Measurements from ENCODE around the gene RGS18. TPM values are rescaled to one million over a fixed set of nuclear protein-coding genes. Genes with fewer than 3 reads are reported as not detected.

The RGS18 gene
- total and polyA plus RNA-seq, 2 donors (not counting 1 experiment from before 2014, with no cell fraction given) = 0.09 TPM; not detected in 1

DNA sequence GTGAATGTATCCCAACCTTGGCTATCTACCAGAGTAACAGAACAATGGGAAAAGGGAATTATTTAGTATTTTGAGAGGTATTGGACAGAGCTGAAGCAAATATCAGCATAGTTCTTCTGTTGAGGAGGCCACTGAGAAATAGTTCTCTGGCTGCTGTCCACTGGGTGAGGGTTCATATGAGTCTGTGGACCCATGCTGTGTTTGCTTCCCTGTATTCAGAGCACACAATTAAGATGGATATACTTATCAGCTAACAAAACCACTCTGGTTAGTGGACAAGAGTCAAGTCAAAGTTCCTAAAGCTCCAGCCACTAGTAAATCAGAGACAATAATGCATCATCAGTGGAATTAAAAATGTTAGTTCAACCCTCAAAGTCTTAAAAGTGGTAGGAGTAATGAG lies 66.1 kb downstream of the RGS18 start:
- H3K4me3 Mint-ChIP-seq = no peak overlapping the region
- TF ChIP-seq, protein P1, sequence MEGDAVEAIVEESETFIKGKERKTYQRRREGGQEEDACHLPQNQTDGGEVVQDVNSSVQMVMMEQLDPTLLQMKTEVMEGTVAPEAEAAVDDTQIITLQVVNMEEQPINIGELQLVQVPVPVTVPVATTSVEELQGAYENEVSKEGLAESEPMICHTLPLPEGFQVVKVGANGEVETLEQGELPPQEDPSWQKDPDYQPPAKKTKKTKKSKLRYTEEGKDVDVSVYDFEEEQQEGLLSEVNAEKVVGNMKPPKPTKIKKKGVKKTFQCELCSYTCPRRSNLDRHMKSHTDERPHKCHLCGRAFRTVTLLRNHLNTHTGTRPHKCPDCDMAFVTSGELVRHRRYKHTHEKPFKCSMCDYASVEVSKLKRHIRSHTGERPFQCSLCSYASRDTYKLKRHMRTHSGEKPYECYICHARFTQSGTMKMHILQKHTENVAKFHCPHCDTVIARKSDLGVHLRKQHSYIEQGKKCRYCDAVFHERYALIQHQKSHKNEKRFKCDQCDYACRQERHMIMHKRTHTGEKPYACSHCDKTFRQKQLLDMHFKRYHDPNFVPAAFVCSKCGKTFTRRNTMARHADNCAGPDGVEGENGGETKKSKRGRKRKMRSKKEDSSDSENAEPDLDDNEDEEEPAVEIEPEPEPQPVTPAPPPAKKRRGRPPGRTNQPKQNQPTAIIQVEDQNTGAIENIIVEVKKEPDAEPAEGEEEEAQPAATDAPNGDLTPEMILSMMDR (IDR thresholded peaks at IDR 0.05) = no peak
- no peak for TF ChIP-seq EZH2 (IDR thresholded peaks at IDR 0.05; ENCODE audit: borderline replicate concordance, insufficient read depth, low read depth, low read length, poor library complexity, severe bottlenecking)
- H3K27me3 Mint-ChIP-seq = no peaks in the 10 kb centered on the region
- Histone ChIP-seq H3K79me2 (ENCODE audit: control insufficient read depth, insufficient read depth, low read length) (no peaks in the 10 kb centered on the region), H2AFZ (ENCODE audit: insufficient read depth, low read depth, low read length, poor library complexity, severe bottlenecking) (no peak overlapping the region), H3K36me3 (replicated peaks in 1 of 2; ENCODE audit: control extremely low read depth in 1 of 2, control insufficient read depth in 1 of 2, extremely low read depth in 1 of 2, insufficient read depth in 2 of 2, low read length in 1 of 2) (no peaks in the 10 kb centered on the region), H3K4me3 (ENCODE audit: control extremely low read depth in 1 of 5, extremely low read depth in 1 of 5, insufficient read depth in 1 of 5, low read depth in 2 of 5, low read length in 4 of 5) (no peak overlapping the region), H3K27ac (ENCODE audit: low read length in 2 of 2) (no peak overlapping the region), H3K4me1 (ENCODE audit: control insufficient read depth in 2 of 2, insufficient read depth in 2 of 2, low read length in 2 of 2) (no peaks in the 10 kb centered on the region), H3K4me2 (replicated peaks; ENCODE audit: low read depth, low read length, poor library complexity, severe bottlenecking) (no peak overlapping the region), H3K9me3 (ENCODE audit: control extremely low read depth in 1 of 3, control insufficient read depth in 2 of 3, insufficient read depth in 1 of 3, low read length in 2 of 3) (peaks cover 0 to 2% (median 0%) of the 10 kb centered on the region in 3 donors), H4K20me1 (ENCODE audit: control insufficient read depth, insufficient read depth, low read length, poor library complexity, severe bottlenecking) (no peaks in the 10 kb centered on the region), H3K9ac (ENCODE audit: low read length) (no peak overlapping the region), H3K27me3 (replicated peaks in 1 of 4; ENCODE audit: control extremely low read depth in 1 of 4, control insufficient read depth in 3 of 4, insufficient read depth in 4 of 4, low read length in 3 of 4) (no peaks in the 10 kb centered on the region)
- ATAC-seq (ENCODE audit: low read depth) = no peak
- H3K4me1 Mint-ChIP-seq = no peaks in the 10 kb centered on the region
- H3K27ac Mint-ChIP-seq = no peak overlapping the region
- intact Hi-C loops (cut with micrococcal nuclease) = no loop called here
- H3K9me3 Mint-ChIP-seq (ENCODE audit: insufficient read depth) = no peaks in the 10 kb centered on the region
- ChIA-PET CTCF (no interaction called here), POLR2A (no interaction called here)
- no peak for DNase-seq

DNA sequence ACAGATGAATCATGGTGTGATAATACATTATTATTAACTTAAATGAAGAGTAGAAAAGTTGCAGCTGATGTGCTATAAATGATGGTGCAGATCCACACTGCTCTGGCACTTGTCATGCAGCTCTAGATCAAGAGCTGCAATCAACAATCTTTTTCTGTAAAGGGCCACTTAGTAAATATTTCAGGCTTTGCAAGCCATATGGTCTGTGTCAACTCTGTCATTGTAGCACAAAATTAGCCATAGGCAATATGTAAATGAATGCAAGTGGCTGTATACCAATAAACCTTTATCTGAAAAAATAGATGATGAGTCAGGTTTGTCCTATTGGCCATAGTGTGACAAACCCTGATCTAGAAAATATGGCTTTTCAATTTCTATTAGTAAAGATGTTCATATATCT lies 66.6 kb downstream of the RGS18 start:
- no peak overlapping the region for H3K4me2 ChIP-seq (replicated peaks; ENCODE audit: low read depth, low read length, poor library complexity, severe bottlenecking)
- TF ChIP-seq EZH2 (IDR thresholded peaks at IDR 0.05; ENCODE audit: borderline replicate concordance, insufficient read depth, low read depth, low read length, poor library complexity, severe bottlenecking) = no peak
- TF ChIP-seq, protein P1 (IDR thresholded peaks at IDR 0.05) = no peak
- DNase-seq (no peak), ATAC-seq (ENCODE audit: low read depth) (no peak)
- H3K9me3 ChIP-seq (ENCODE audit: control extremely low read depth in 1 of 3, control insufficient read depth in 2 of 3, insufficient read depth in 1 of 3, low read length in 2 of 3) = peaks cover 0 to 2% (median 0%) of the 10 kb centered on the region in 3 donors
- H3K9me3 Mint-ChIP-seq (ENCODE audit: insufficient read depth) = no peaks in the 10 kb centered on the region
- H3K4me1 Mint-ChIP-seq = no peaks in the 10 kb centered on the region
- H3K4me3 Mint-ChIP-seq = no peak overlapping the region
- H3K79me2 ChIP-seq (ENCODE audit: control insufficient read depth, insufficient read depth, low read length) = no peaks in the 10 kb centered on the region
- H4K20me1 ChIP-seq (ENCODE audit: control insufficient read depth, insufficient read depth, low read length, poor library complexity, severe bottlenecking) = no peaks in the 10 kb centered on the region
- no peak overlapping the region for H2AFZ ChIP-seq (ENCODE audit: insufficient read depth, low read depth, low read length, poor library complexity, severe bottlenecking)
- ChIA-PET POLR2A (no interaction called here), CTCF (no interaction called here)
- no peak overlapping the region for H3K27ac ChIP-seq (ENCODE audit: low read length in 2 of 2)
- H3K9ac ChIP-seq (ENCODE audit: low read length) = no peak overlapping the region
- no peaks in the 10 kb centered on the region for H3K27me3 ChIP-seq (replicated peaks in 1 of 4; ENCODE audit: control extremely low read depth in 1 of 4, control insufficient read depth in 3 of 4, insufficient read depth in 4 of 4, low read length in 3 of 4)
- no peaks in the 10 kb centered on the region for H3K27me3 Mint-ChIP-seq
- no peak overlapping the region for H3K27ac Mint-ChIP-seq
- H3K4me3 ChIP-seq (ENCODE audit: control extremely low read depth in 1 of 5, extremely low read depth in 1 of 5, insufficient read depth in 1 of 5, low read depth in 2 of 5, low read length in 4 of 5) = no peak overlapping the region
- H3K4me1 ChIP-seq (ENCODE audit: control insufficient read depth in 2 of 2, insufficient read depth in 2 of 2, low read length in 2 of 2) = no peaks in the 10 kb centered on the region
- intact Hi-C loops (cut with micrococcal nuclease) = no loop called here
- no peaks in the 10 kb centered on the region for H3K36me3 ChIP-seq (replicated peaks in 1 of 2; ENCODE audit: control extremely low read depth in 1 of 2, control insufficient read depth in 1 of 2, extremely low read depth in 1 of 2, insufficient read depth in 2 of 2, low read length in 1 of 2)

Data from B cell (primary cell).